A673 (cell line): ENCODE results near the gene ACVRL1. TPM values are rescaled to one million over a fixed set of nuclear protein-coding genes. Genes with fewer than 3 reads are reported as not detected.

Experiments
- BruUV-seq: library from RNA; stranded (reverse); fragments of 400-500 nt; replicated peaks from 2 replicates; lab custom pipeline; 2021; lab: Mats Ljungman, UMichigan
- CTCF ChIA-PET: fragments of 300-600 bp; sonication (Branson Sonifier 250); formaldehyde crosslinking; loops from one replicate; lab custom pipeline; 2022; ENCODE audit warnings: antibody characterized with exemption; lab: Charles Lee
- POLR2A ChIA-PET: fragments of 300-600 bp; sonication (Branson Sonifier 250); formaldehyde crosslinking; loops from one replicate; lab custom pipeline; 2022; ENCODE audit warnings: antibody characterized with exemption; ENCODE audit not compliant: low non-redundant PET; lab: Charles Lee
- DNase-seq: peaks from one replicate; pipeline ENCODE4 v3.0.0-alpha.2; 2015; ENCODE audit warnings: low spot score
- H3K27ac ChIP-seq: fragments of 200-600 bp; sonication (generic); 2 replicates; pipeline ENCODE4 v1.5.1; 2016; ENCODE audit warnings: mixed run types, low read depth, mild to moderate bottlenecking, mixed read lengths, antibody characterized with exemption, low read length; ENCODE audit not compliant: poor library complexity, severe bottlenecking
- H3K27me3 ChIP-seq: fragments of 200-600 bp; sonication (generic); replicated peaks from 2 replicates; pipeline ENCODE4 v1.6.1; 2017; ENCODE audit warnings: mixed run types, low read depth, mild to moderate bottlenecking, mixed read lengths, antibody characterized with exemption, low read length; ENCODE audit not compliant: insufficient read depth, poor library complexity
- H3K36me3 ChIP-seq: fragments of 200-600 bp; sonication (generic); 2 replicates; pipeline ENCODE4 v1.6.1; 2016; ENCODE audit warnings: mixed run types, mild to moderate bottlenecking, mixed read lengths, antibody characterized with exemption, low read length; ENCODE audit not compliant: insufficient read depth, poor library complexity, severe bottlenecking
- H3K4me1 ChIP-seq: fragments of 200-600 bp; sonication (generic); 2 replicates; pipeline ENCODE4 v1.6.1; 2017; ENCODE audit warnings: mixed run types, mild to moderate bottlenecking, mixed read lengths, antibody characterized with exemption, low read length; ENCODE audit not compliant: insufficient read depth, poor library complexity, severe bottlenecking
- H3K4me3 ChIP-seq: fragments of 200-600 bp; sonication (generic); 2 replicates; pipeline ENCODE4 v1.5.1; 2016; ENCODE audit warnings: low read depth, mixed run types, mild to moderate bottlenecking, mixed read lengths, low read length; ENCODE audit not compliant: poor library complexity, severe bottlenecking
- H3K9me3 ChIP-seq: fragments of 200-600 bp; sonication (generic); 2 replicates; pipeline ENCODE4 v1.6.1; 2016; ENCODE audit warnings: mixed run types, low read depth, mild to moderate bottlenecking, mixed read lengths, antibody characterized with exemption, low read length; ENCODE audit not compliant: poor library complexity, severe bottlenecking
- EZH2 ChIP-seq: fragments of 200-600 bp; sonication (generic); IDR thresholded peaks from 2 replicates; pipeline ENCODE4 v1.6.1; 2017; ENCODE audit warnings: borderline replicate concordance, low read depth, mild to moderate bottlenecking, mixed read lengths, antibody characterized with exemption, low read length; ENCODE audit not compliant: poor library complexity, severe bottlenecking
- intact Hi-C: fragments of 100-400 bp; cut with micrococcal nuclease; formaldehyde crosslinking; loops from one replicate; pipeline ENCODE4 v1.10.0; 2022; ENCODE audit not compliant: unreplicated experiment
- total RNA-seq: library from RNA; stranded (reverse); gene quantifications from 2 replicates; pipeline ENCODE4 v1.2.3, GENCODE V29; 2021
- TF ChIP-seq, protein P1 (sequence below): fragments of 300-800, 200-600 bp; sonication (generic); conservative IDR thresholded peaks from 2 replicates; pipeline ENCODE4 v1.5.1; 2017; ENCODE audit warnings: low read depth, mild to moderate bottlenecking, antibody characterized with exemption, low read length, moderate library complexity, mixed read lengths

The ACVRL1 gene
- total RNA-seq, 1 experiment from 2014 or later = 0.17 TPM

DNA sequence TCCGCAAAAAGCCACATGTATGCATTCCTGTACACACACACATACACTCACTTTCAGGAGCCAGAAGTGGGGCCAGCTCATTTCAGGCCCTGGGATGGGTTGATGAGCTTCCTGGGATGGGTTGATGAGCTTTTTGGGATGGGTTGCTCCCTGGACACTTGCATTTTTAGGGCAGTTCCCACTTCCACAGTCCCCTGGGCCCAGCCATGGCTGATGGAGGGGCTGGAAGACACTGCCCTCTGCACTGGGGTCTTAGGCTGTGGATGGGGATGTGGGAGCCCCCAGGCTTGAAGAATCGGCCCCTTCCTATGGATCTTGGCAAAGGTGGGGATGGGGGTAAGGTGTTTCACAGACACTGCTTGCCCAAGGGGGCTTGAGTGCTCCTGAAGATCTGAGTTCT, 12.7 kb downstream of the ACVRL1 start:
- H3K4me3 ChIP-seq = no peak overlapping the region
- no peaks in the 10 kb centered on the region for H3K27me3 ChIP-seq
- H3K9me3 ChIP-seq = no peaks in the 10 kb centered on the region
- no peaks in the 10 kb centered on the region for H3K36me3 ChIP-seq
- H3K27ac ChIP-seq = no peak overlapping the region
- TF ChIP-seq EZH2 = no peak
- TF ChIP-seq, protein P1, sequence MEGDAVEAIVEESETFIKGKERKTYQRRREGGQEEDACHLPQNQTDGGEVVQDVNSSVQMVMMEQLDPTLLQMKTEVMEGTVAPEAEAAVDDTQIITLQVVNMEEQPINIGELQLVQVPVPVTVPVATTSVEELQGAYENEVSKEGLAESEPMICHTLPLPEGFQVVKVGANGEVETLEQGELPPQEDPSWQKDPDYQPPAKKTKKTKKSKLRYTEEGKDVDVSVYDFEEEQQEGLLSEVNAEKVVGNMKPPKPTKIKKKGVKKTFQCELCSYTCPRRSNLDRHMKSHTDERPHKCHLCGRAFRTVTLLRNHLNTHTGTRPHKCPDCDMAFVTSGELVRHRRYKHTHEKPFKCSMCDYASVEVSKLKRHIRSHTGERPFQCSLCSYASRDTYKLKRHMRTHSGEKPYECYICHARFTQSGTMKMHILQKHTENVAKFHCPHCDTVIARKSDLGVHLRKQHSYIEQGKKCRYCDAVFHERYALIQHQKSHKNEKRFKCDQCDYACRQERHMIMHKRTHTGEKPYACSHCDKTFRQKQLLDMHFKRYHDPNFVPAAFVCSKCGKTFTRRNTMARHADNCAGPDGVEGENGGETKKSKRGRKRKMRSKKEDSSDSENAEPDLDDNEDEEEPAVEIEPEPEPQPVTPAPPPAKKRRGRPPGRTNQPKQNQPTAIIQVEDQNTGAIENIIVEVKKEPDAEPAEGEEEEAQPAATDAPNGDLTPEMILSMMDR = no peak
- no peaks in the 10 kb centered on the region for H3K4me1 ChIP-seq
- intact Hi-C loops = no loop called here
- ChIA-PET POLR2A (no interaction called here), CTCF (no interaction called here)
- DNase-seq = no peak
- BruUV-seq = no TSS peak

DNA sequence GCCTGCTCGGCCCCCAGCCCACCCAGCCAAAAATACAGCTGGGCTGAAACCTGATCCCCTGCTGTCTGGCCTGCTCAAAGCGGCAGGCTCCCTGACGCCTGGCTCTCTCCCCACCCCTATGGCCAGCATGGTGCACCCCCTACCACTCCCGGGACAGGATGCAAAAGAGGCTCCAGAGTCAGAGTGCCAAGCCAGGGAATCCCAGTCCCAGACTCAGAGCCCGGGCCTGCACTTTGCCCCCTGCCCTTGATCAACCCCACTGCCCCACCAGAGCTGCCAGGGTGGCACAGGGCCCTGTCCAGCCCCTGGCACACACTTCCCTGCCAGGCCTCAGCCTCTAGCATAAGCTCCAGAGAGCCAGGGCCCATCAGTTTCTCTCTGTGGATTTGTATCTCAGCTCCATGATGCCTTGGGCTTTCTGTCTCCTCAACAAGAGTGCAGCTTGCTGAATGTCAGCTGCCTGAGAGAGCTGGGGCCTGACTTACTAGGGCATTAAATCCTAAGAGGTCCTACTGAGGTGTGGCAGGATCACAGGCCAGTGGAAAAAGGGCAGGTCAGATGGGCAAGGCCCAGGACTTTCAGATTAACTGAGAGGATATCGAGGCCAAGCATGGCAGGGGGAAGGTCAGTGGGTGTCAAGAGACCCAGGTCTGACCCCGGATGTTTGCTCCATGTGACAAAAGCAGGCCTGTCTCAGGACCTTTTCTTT, 13.9 kb downstream of the ACVRL1 start:
- Histone ChIP-seq H3K9me3 (no peaks in the 10 kb centered on the region), H3K27ac (no peak overlapping the region), H3K4me3 (no peak overlapping the region), H3K27me3 (no peaks in the 10 kb centered on the region), H3K36me3 (no peaks in the 10 kb centered on the region), H3K4me1 (no peaks in the 10 kb centered on the region)
- TF ChIP-seq, protein P1 = no peak
- no peak for TF ChIP-seq EZH2
- no peak for DNase-seq
- ChIA-PET POLR2A (no interaction called here), CTCF (no interaction called here)
- intact Hi-C loops = no loop called here
- BruUV-seq = no TSS peak

DNA sequence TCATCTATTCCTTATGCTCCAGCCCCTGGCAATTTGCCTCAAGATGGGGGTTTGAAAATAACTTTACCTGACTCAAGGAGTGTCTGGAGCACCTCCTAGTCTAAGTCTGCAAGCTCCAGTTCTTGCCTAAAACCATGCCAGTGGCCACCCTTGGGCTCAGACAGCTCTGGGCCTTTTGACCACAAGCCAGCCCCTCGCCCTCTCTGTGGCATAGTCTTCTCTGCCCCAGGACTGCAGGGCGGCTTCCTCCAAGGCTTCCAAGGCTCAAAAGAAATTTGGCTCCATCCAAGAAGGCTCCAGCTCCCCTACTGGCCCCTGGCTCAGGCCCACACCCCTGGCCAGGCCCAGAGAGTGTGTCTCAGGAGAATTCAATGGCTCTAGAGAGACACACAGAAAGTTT, 14.8 kb downstream of the ACVRL1 start:
- Histone ChIP-seq H3K4me1 (no peaks in the 10 kb centered on the region), H3K4me3 (no peak overlapping the region), H3K9me3 (no peaks in the 10 kb centered on the region), H3K27me3 (no peaks in the 10 kb centered on the region), H3K36me3 (no peaks in the 10 kb centered on the region), H3K27ac (no peak overlapping the region)
- TF ChIP-seq, protein P1 = no peak
- TF ChIP-seq EZH2 = no peak
- DNase-seq = no peak
- no TSS peak for BruUV-seq
- ChIA-PET POLR2A (no interaction called here), CTCF (interaction anchor here (1.8 kb wide), 1 partner anchor 27 kb away, joined by 4 read pairs; no protein-coding TSS in a partner anchor)
- intact Hi-C loops = no loop called here
